GM10266 (cell line): Measurements from ENCODE around the gene EPB41L3.
"Not testable (repeated sequence)": the region's sequence is repeated elsewhere in the genome, so short reads cannot be mapped to it uniquely, and the experiment has no call there.

Experiments
- DNase-seq: peaks from one replicate; pipeline ENCODE4 v3.0.0; 2012; ENCODE audit errors: extremely low spot score
- CTCF ChIP-seq: IDR thresholded peaks from 2 replicates; pipeline ENCODE4 v1.5.1; 2012; ENCODE audit warnings: mild to moderate bottlenecking, low read depth; ENCODE audit not compliant: control insufficient read depth, insufficient read depth; ENCODE audit errors: missing control alignments

The EPB41L3 gene

GRCh38 chr18:5512176-5512575 is 31.6 kb downstream of the EPB41L3 start:
- TF ChIP-seq CTCF = no peak
- no peak for DNase-seq

GRCh38 chr18:5511541-5511940 is 32.3 kb downstream of the EPB41L3 start:
- DNase-seq = not testable (repeated sequence)

- no peak for TF ChIP-seq CTCF
- DNase-seq = no peak
Measured at GRCh38 chr18:5510135-5510846, 33.5 kb downstream of the EPB41L3 start.

GRCh38 chr18:5508821-5509220 is 35.0 kb downstream of the EPB41L3 start:
- no peak for TF ChIP-seq CTCF
- DNase-seq = no peak

- DNase-seq = no peak
- no peak for TF ChIP-seq CTCF
Measured at GRCh38 chr18:5507756-5508155, 36.0 kb downstream of the EPB41L3 start.

- no peak for TF ChIP-seq CTCF
- DNase-seq = no peak
Measured at GRCh38 chr18:5506174-5506573, 37.6 kb downstream of the EPB41L3 start.

GRCh38 chr18:5503740-5504139 is 40.1 kb downstream of the EPB41L3 start:
- TF ChIP-seq CTCF = no peak

GRCh38 chr18:5500158-5500939 is 43.4 kb downstream of the EPB41L3 start:
- no peak for TF ChIP-seq CTCF

More at GRCh38 chr18:5503740-5504139, 40.1 kb downstream of the EPB41L3 start:
- no peak for DNase-seq

More at GRCh38 chr18:5500158-5500939, 43.4 kb downstream of the EPB41L3 start:
- DNase-seq = no peak
